ENCODE measurements around the gene SAFB.

The SAFB gene

GRCh38 chr19:5671600-5671999 lies 48.7 kb downstream of the SAFB start:
- no peak for DNase-seq

DNA sequence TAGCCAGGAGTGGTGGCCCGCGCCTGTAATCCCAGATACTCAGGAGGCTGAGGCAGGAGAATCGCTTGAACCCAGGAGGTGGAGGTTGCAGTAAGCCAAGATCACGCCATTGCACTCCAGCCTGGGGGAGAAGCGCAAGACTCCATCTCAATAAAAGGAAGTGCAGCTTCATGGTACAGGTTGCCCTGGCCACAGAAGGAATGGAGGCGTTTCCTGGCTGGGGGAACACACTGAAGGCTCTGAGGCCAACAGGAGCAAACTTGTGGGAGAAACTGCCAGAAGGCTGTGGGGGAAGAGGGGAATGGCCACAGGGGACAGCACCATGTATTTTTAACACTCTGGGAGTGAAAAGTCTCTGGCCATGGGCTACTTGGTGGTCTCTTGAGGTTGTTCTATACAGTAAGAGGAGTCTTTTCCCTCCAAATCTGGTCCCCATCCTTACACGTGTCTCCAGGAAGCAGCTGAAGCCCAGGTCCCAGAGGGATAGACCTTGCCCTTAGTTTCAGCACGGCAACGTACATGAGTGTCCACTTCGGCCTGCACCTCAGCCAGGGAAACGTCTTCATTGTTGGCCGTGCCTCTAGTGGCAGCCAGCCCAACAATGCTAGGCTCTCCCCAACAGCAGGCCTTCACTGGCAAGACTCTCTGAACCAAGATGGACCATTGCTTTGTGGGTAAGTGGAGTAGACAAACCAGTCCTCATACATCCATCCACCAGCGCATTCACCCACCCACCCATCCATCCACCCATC lies 50.0 kb downstream of the SAFB start:
- no peak for DNase-seq

DNA sequence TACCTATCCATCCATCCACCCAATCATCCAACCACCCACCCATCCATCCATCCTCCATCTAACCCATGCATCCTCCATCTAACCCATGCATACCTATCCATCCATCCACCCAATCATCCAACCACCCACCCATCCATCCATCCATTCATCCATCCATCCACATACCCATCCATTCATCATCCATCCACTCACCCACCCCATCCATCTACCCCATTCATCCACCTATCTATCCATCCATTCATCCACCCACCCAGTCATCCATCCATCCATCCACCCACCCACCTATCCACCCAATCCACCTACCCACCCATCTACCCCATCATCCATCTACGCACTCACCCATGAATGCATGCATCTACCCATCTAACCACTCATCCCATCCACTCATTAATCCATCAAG lies 50.9 kb downstream of the SAFB start:
- no peak for DNase-seq

DNA sequence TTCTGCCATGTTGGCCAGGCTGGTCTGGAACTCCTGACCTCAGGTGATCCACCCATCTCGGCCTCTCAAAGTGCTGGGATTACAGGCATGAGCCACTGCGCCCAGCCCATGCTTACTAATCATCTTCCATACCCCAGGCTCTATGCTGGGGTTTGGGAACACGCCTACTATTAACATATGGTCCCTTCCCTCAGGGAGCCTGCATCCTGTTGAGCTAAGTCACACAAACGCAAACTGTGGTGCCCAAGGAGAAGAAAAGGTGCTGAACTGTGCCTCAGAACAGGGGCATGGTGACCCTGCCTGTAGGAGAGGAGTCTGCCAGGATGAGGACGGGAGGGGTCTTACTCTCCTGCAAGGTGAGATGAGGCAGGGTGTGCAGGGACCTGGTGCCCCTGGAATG lies 51.8 kb downstream of the SAFB start:
- no peak for DNase-seq

DNA sequence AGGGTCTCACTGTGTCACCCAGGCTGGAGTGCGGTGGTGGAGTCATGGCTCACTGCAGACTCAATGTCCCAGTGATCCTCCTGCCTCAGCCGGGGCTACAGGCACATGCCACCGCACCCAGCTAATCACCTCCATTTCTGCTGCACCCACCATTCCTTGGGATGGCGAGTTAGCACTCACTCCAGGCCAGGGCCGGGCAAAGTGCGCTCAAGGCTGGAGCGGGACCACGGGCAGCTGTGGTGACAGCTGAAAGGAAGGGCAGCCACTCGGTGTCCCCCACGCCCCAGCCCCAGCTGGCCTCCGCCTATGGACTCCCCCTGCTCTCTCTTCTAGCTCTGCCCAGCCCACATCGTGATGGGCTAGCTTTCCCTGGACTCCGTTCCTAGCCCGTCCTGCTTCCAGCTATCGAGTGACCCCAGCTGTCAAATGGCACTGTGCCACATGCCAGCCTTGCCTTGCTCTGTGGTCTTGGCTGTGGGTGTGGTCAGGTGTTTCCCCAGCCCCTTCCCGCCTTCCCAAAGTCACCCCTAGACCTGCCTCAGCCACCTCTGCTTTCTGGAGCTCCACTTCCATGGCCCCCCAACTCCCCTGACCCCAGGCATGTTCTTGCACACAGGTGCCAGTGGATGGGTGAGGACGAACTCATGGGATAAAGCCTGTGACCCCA lies 53.4 kb downstream of the SAFB start:
- DNase-seq = no peak

DNA sequence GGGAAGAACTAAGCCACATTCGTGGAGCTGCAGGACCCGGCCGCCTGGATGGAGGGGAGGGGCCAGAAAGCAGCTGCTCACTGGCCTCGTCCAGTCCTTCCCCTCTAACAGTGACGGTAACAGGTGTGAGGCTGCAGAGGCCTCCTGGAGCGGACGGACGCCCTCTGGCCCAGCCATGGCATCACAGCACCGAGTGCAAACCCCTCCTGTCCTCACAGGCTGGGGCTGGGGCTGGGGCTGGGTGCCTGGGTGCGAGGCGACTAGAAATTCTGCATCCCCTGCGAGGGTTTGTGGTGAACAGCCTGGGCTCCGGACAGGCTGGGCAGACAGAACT lies 53.9 kb downstream of the SAFB start:
- no peak for DNase-seq

DNA sequence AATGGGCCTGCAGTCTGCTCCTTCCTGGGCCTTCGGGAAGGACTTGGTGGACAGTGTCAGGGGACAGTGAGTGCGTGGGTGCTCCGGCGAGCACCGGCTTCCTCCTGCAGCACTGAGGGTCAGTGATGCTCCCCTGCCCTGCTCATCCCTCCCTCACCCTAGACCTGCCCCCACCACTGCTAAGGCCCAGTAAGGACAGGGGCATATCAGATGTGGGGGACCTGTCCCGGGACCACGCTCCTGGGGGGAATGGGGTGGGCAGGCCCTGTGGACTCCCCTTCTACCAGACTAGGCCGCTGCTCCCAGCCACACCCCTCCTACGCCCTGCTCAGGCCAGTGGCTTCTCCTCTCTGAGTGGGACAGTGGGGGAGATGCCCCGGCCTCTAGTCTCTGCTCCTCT lies 54.3 kb downstream of the SAFB start:
- no peak for DNase-seq

DNA sequence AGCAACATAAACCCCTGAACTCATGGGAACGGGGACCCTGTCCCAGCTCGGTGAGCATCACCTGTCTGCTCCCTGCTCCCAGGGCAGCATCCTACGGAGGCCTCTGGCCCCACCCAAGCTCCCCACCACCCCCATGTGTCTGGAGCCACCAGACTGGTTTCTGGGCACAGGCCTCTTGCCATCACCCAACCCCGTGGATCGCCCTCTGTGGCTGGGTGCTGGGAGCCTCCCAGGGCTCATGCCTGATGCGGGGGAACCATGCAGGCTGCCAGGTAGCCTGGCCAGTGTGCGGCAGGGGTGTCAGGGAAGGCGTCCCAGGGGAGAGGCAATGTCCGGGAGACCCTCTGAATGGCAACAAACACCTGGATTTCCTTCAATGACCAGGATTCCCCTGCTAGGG lies 54.7 kb downstream of the SAFB start:
- DNase-seq = no peak

- DNase-seq = no peak
Observed at GRCh38 chr19:5678071-5678718, 55.3 kb downstream of the SAFB start.

DNA sequence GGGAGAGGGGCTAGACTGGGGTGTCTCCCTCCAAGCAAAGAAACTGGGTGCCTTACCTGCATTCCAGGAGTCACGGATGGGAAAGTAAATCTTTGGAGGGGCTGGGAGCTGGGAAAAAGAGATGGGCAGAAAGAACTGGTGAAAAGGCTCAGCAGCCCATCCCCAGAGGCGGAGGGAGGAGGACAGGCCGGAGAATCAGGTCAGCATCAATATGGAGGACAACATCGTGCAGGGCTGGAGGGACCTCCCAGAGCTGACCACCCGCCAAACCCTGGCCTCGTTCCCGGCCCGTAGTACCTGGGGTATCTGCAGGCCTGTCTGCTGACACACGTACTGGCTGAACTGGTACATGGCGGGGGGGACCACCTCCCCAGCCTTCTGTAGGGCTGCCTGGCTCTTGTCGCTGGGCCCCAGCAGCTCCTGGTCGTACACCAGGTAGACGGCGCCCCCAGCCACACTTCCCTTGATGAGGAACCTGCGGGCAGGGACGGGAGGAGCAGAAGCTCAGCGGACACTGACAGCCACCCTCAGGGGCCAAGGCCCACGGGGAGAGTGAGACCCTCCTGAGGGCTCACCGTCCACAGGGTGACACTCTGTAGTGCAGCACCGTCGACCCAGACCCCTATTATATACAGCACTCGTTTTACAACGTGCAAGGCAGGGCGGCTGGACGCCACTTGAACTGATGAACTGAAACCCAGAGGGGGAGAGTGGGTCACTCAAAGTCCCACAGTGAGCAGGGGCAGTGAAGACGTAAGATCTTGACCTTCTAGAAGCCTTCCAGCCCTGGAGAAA lies 56.6 kb downstream of the SAFB start:
- no peak for DNase-seq

DNA sequence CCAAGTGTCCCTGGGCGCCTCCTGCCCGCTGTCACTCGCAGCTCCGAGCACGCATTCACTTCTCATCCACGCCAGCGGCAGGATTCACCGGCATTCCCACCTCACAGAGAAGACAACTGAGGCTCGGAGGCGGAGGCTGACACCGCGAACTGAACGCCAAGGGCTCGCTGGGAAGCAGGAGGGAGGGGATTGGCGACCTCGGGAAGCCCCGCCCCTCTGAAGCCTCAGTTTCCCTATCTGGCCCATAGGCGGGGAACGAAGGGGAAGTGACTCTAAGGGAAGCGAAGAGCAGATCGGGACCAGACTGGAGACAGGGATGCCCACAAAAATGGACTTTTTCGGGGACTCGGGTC lies 57.2 kb downstream of the SAFB start:
- DNase-seq = no peak

- peak; percentile 97 for DNase-seq
Observed at GRCh38 chr19:5680437-5681368, 57.8 kb downstream of the SAFB start, which contains the start of the genes HSD11B1L and MICOS13. Gene HSD11B1L (plus strand): TSS chr19:5681027. CDS start chr19:5684833, 3,806 bp downstream. Gene MICOS13 (minus strand): TSS chr19:5680516. CDS start chr19:5680486, 30 bp downstream.

GRCh38 chr19:5681391-5682106 lies 58.7 kb downstream of the SAFB start:
- DNase-seq = no peak

- no peak for DNase-seq
Observed at GRCh38 chr19:5682107-5682482, 59.2 kb downstream of the SAFB start.

DNA sequence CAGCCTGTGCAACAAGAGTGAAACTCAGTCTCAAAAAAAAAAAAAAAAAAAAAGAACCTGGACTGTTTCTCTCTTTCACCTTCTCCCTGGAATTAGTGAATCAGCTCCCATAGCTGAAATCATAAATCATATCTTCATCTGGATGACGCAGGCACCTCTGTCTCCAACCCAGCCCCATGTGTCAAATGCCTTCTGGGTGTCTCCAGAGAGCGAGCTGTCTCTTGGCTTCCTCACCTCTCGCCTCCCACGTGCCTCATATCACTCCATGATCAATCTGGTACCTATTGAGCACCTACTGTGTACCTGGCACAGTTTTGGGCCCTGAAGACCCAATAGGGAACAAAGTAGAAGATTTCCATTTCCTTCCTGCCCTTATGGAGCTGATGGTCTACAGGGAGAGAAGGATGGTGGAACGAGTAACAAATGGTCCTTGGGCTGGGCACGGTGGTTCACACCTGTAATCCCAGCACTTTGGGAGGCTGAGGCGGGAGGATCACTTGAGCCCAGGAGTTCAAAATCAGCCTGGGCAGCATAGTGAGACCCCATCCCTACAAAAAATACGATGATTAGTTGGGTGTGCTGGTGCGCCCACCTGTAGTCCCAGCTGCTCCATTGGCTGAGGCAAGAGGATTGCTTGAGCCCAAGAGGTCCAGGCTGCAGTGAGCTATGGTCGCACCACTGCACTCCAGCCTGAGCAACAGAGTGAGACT lies 60.4 kb downstream of the SAFB start:
- DNase-seq = no peak

DNA sequence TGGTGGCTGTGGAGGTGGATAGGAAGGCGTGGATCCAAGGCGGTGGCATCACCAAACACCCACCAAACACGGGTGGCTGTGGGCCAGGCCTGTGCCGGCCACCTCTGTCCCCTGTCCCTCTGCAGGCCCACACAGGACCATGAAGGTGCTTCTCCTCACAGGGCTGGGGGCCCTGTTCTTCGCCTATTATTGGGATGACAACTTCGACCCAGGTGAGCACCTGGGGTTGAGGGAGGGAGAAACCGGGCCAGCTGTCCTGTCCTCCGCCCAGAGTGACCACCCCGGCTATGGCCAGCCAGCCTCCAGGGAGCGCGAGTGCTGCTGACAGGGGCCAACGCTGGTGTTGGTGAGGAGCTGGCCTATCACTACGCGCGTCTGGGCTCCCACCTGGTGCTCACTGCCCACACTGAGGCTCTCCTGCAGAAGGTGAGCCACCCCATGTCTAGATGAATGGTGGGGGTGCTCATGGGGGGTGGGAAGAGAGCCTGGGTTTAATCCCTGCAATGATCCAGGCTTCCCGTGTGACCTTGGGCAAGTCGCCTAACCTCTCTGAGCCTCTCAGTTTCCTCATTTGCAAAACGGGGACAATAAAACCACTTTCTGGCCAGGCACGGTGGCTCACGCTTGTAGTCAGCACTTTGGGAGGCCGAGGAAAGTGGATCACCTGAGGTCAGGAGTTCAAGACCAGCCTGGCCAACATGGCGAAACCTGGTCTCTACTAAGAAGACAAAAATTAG lies 62.0 kb downstream of the SAFB start:
- DNase-seq = no peak

- DNase-seq = no peak
Observed at GRCh38 chr19:5686326-5686646, 63.4 kb downstream of the SAFB start.

GRCh38 chr19:5686647-5687359 lies 63.9 kb downstream of the SAFB start:
- peak; percentile 100 for DNase-seq

DNA sequence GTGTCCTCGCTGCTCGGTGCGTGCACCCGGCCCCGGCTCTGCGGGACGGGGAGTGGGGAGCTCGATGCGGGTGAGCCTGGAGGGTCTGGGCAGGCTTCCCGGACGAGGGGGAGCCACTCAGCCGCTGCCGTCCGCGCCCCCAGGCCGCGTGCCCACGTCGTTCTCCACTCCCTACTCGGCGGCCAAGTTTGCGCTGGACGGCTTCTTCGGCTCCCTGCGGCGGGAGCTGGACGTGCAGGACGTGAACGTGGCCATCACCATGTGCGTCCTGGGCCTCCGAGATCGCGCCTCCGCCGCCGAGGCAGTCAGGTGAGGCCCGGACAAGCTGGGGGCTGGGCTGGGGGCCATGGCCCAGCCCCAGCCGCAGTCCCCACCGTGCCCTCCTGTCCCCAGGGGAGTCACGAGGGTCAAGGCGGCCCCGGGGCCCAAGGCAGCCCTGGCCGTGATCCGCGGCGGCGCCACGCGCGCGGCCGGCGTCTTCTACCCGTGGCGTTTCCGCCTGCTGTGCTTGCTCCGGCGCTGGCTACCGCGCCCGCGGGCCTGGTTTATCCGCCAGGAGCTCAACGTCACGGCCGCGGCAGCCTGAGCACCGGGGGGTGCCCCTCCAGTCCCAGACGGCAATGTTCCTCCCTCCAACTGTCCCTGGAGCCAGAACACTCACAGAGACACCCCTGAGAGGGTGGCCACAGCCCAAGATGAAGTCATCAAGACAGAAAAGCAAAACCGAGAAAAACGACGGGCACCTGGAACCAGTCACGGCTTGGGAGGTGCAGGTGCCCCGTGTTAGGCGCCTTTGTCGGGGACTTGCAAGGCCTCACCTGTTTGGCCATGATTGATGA lies 64.7 kb downstream of the SAFB start:
- no peak for DNase-seq
